Measurements from ENCODE around the gene VPS39.

The VPS39 gene

DNA sequence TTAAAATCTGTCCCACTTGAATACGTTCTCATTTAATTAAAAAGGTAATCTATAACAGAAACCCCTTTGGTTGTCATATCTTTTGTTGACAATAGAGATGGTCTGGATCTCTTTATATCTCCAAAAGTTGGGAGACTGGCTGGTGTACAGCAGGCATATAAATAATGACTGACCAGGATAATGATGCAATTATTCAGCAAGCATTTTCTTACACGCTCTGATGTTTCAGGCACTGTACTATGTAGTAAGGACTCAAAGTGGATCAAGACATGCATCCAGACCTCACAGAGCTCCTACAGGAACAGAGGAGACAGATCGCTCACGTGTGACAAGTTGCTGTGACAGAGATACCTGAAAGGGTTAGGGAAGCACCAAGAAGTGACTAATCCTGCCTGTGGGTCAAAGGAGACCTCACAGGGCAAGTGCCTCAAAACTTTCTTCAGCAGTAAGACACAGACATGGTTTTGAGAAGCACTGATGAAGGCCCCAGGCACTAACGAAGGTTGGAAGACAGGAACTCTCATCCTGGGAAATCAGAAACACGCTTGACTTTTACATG, 25.7 kb downstream of the VPS39 start:
- peaks cover 100% of the 10 kb centered on the region for H3K36me3 Mint-ChIP-seq
- no peaks in the 10 kb centered on the region for H3K9me3 Mint-ChIP-seq
- H3K4me3 Mint-ChIP-seq = no peak overlapping the region
- no peaks in the 10 kb centered on the region for H3K4me1 Mint-ChIP-seq
- DNase-seq (ENCODE audit: low spot score in 2 of 2) (no peak), ATAC-seq (no peak)
- H3K27ac Mint-ChIP-seq = peak overlapping the region; percentile 60

DNA sequence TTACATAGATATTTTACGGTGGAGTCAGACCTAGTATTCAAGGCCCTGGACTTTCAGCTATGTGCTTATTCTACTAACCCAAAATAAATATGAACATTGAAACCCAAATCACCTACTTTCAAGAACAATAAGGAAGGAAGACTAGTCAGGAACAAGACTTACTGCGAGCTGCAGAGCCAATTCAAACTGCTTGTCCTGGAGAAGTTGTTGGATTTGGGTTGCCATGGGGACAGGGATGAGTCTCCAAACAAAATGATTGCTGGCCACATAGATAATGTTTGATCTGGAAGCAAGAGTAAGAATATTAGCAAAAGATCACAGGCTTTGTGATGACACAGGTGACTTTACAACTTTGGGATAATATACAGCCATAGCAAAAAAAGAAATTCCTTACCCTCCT, 30.0 kb downstream of the VPS39 start:
- peaks cover 100% of the 10 kb centered on the region for H3K36me3 Mint-ChIP-seq
- no peak overlapping the region for H3K4me3 Mint-ChIP-seq
- no peaks in the 10 kb centered on the region for H3K9me3 Mint-ChIP-seq
- H3K4me1 Mint-ChIP-seq = no peaks in the 10 kb centered on the region
- ATAC-seq (no peak), DNase-seq (ENCODE audit: low spot score in 2 of 2) (no peak)
- H3K27ac Mint-ChIP-seq = peak overlapping the region; percentile 17

DNA sequence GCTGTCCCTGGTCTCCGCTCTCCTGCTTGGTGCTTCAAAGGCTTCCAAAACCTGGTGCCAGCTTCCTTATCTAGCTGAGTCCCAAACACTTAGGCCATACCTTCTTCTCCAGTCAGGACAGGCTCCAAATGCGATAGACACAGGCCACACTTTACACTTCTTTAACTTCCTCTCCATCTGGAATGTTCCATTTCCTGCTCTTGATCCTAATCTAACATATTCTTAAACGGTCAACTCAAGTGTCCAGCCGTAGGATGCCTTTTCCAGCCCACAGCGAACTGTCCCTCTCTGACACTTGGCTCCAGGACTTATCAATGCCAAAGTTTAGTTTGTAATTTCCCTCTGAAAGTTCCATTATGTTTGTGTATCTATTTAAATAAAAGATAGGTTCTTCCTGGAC, 32.4 kb downstream of the VPS39 start:
- H3K9me3 Mint-ChIP-seq = no peaks in the 10 kb centered on the region
- peaks cover 100% of the 10 kb centered on the region for H3K36me3 Mint-ChIP-seq
- DNase-seq (ENCODE audit: low spot score in 2 of 2) (no peak), ATAC-seq (no peak)
- peaks cover 7% of the 10 kb centered on the region for H3K4me1 Mint-ChIP-seq
- H3K4me3 Mint-ChIP-seq = no peak overlapping the region
- H3K27ac Mint-ChIP-seq = peak overlapping the region; percentile 4

DNA sequence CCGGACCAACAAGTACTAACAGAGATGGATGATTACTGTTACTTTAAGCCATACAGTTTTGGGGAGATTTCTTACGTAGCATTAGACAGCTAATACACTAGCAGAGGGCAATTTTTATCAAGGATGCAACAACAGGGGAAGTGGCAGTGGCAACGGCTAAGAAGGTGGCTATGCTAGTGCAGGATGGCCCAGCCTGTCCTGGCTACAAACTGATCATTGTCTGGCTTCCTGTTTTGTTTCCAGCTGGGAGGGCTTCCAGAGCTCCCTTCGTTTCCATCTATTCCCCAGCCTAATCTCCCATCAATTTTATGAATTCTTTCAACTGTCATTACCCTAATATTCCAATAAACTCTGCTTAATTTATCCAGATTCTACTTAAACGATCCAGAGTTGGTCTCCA, 35.6 kb downstream of the VPS39 start:
- Mint-ChIP-seq H3K36me3 (peaks cover 100% of the 10 kb centered on the region), H3K9me3 (no peaks in the 10 kb centered on the region), H3K4me1 (peaks cover 7% of the 10 kb centered on the region), H3K27ac (peak overlapping the region; percentile 20), H3K4me3 (no peak overlapping the region)
- ATAC-seq = no peak
- DNase-seq (ENCODE audit: low spot score in 2 of 2) = no peak

DNA sequence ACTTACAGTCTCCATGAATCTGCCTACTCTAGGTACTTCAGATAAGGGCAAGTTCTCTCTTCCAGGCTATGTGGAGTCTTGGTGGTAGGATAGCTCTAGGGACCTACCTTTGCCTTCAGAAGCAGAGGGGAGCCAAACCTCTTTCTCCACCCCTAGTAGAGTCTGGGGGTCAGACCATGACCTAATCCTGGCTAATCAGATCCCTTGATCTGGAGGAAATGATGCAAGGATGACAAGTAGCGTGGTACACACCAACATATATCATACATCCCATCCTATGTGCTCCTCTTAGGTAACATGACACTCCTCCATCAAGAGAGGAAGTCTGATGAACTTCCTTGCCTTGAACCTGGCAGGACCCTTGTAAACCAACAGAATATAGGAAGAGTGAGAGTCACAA, 36.3 kb downstream of the VPS39 start:
- H3K27ac Mint-ChIP-seq = peak overlapping the region; percentile 20
- peaks cover 100% of the 10 kb centered on the region for H3K36me3 Mint-ChIP-seq
- H3K9me3 Mint-ChIP-seq = no peaks in the 10 kb centered on the region
- no peak for ATAC-seq
- no peak for DNase-seq (ENCODE audit: low spot score in 2 of 2)
- H3K4me3 Mint-ChIP-seq = no peak overlapping the region
- H3K4me1 Mint-ChIP-seq = peaks cover 7% of the 10 kb centered on the region

GRCh38 chr15:42171122-42171521, 37.0 kb downstream of the VPS39 start:
- Mint-ChIP-seq H3K9me3 (no peaks in the 10 kb centered on the region), H3K4me1 (peaks cover 7% of the 10 kb centered on the region), H3K4me3 (no peak overlapping the region), H3K36me3 (peaks cover 100% of the 10 kb centered on the region), H3K27ac (peak overlapping the region; percentile 20)
- ATAC-seq (no peak), DNase-seq (ENCODE audit: low spot score in 2 of 2) (no peak)

DNA sequence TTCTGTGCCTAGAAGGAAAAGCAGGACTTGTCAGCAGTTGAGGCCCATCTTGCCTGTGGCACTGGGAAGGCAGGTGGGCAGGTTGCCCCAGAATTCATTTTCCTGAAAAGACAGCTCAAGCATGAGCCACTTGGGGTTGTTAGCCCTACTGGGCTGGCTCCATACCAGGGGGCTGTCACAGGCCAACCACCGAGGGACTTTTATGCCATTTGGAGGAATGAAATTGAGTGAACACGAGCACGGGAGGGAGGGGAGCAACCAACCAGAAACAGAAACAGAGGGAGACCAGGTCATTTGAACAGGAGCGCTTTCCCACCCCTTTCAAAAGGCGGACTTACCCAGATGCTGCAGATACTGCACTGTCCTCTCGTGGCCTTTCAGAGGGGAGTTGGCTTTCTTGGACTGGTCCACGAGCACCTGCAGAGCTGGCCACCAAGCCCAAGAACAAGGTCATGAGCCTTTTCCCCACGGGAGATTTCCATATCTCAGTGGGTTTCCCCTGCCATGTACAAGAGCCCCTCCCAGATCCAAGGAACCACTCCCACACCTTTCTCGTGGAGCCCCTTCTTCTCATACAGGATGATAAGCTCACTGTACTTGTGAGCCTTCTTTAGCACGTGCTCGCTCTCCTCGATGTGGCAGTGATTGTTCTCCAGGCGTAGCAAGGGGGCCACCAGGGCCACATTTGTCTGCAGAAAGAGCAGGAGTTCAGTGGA, 41.7 kb downstream of the VPS39 start:
- ATAC-seq = no peak
- Mint-ChIP-seq H3K4me1 (peaks cover 2% of the 10 kb centered on the region), H3K27ac (peak overlapping the region; percentile 65), H3K36me3 (peaks cover 100% of the 10 kb centered on the region), H3K9me3 (no peaks in the 10 kb centered on the region), H3K4me3 (no peak overlapping the region)
- no peak for DNase-seq (ENCODE audit: low spot score in 2 of 2)

DNA sequence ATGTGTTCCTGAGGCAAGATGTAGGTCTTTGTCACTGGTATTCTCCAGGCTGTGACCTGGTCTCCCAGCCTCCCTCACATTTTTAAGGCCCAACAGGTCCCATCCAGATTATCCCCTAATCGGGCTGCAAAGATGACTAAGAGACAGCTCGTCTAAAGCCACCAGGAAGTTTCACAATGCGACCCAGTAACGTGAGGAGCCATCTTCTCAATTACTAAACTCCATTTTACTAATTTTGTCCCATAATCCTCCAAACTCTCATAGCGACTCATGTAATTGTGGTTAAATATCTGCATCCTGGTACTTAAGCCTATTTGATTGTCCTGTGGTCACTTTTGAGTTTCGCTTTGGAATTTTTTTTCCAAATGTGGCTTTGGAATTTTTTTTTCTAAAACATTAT, 43.0 kb downstream of the VPS39 start:
- Mint-ChIP-seq H3K4me1 (no peaks in the 10 kb centered on the region), H3K36me3 (peaks cover 100% of the 10 kb centered on the region), H3K4me3 (no peak overlapping the region), H3K27ac (peak overlapping the region; percentile 20), H3K9me3 (no peaks in the 10 kb centered on the region)
- DNase-seq (ENCODE audit: low spot score in 2 of 2) (no peak), ATAC-seq (no peak)

GRCh38 chr15:42163947-42164550, 44.1 kb downstream of the VPS39 start:
- ATAC-seq (no peak), DNase-seq (ENCODE audit: low spot score in 2 of 2) (no peak)
- H3K36me3 Mint-ChIP-seq = peaks cover 95% of the 10 kb centered on the region
- H3K4me3 Mint-ChIP-seq = no peak overlapping the region
- H3K27ac Mint-ChIP-seq = peak overlapping the region; percentile 20
- H3K4me1 Mint-ChIP-seq = no peaks in the 10 kb centered on the region
- H3K9me3 Mint-ChIP-seq = no peaks in the 10 kb centered on the region

DNA sequence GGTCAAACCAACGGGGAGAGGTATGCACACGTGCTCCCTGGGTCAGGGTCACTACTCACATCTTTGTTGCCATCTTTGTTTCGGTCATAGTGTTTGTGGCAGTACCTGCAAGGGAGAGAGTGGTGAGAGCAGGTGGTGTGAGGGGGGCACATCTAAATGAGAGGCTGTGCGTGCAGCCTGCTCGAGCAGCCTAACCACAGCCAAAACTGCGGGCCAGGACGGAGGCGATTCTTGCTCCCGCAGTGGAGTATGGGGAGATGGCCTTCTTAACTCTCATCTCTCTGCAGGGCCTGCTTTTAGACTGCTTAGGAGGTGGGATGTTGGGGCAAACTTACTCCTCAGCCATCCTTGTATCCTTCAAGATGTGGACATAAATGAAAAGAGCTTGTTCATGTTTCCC, 44.8 kb downstream of the VPS39 start:
- Mint-ChIP-seq H3K9me3 (no peaks in the 10 kb centered on the region), H3K36me3 (peaks cover 87% of the 10 kb centered on the region), H3K4me3 (no peak overlapping the region), H3K4me1 (no peaks in the 10 kb centered on the region), H3K27ac (no peak overlapping the region)
- DNase-seq (ENCODE audit: low spot score in 2 of 2) (no peak), ATAC-seq (no peak)

DNA sequence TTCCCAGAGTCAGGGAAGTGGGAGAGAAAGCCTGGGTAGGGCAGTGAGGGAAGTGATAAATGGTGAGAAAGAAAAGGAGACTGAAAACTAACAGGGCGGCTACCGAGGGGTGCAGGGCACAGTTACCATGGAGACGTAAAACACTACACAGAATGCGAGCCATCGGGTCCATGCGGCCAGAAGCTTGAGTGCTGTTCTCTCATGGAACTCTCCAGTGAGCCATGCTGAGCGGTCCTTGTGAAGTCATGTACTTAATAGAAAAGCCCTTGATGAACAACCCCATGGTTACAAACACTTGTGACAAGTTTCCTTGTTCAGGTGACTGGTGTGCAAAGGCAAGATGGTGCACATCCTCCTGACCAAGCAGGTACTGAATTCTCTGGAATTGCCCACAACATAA, 48.0 kb downstream of the VPS39 start:
- no peak for DNase-seq (ENCODE audit: low spot score in 2 of 2)
- H3K27ac Mint-ChIP-seq = no peak overlapping the region
- H3K4me1 Mint-ChIP-seq = no peaks in the 10 kb centered on the region
- no peaks in the 10 kb centered on the region for H3K9me3 Mint-ChIP-seq
- no peak overlapping the region for H3K4me3 Mint-ChIP-seq
- peaks cover 55% of the 10 kb centered on the region for H3K36me3 Mint-ChIP-seq
- ATAC-seq = no peak

DNA sequence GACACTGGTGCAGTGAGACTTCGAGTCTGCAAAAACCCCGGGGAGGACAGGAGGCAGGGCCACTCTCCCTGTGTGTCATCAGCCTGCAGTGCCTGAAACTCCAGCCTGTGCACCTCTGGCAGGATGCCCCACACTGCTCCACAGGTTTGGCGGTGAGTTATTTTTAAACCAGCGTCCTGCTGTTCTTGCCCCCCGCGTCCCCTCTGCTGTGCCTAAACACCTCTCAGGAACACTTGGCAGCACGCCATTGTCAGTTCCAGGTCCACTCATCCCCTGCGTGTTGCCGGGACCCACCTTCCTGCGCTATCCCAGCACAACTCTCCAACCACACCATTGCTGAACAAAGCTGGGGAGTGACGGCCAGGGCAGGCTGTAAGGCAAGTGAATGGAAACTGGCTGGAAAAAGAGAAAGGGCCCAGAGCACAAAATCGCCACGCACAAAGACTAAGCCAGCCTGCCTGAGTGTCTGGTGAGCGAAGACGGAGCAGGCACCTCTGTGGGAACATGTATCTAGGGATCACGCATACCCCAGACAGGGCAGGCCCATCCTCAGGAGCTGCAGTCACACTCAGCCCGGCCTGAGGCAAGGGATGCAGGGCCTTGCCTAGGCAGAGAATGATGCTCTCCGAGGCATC, 48.6 kb downstream of the VPS39 start:
- H3K27ac Mint-ChIP-seq = peak overlapping the region; percentile 12
- no peak for DNase-seq (ENCODE audit: low spot score in 2 of 2)
- H3K4me1 Mint-ChIP-seq = no peaks in the 10 kb centered on the region
- H3K36me3 Mint-ChIP-seq = peaks cover 49% of the 10 kb centered on the region
- ATAC-seq = no peak
- H3K4me3 Mint-ChIP-seq = no peak overlapping the region
- no peaks in the 10 kb centered on the region for H3K9me3 Mint-ChIP-seq

DNA sequence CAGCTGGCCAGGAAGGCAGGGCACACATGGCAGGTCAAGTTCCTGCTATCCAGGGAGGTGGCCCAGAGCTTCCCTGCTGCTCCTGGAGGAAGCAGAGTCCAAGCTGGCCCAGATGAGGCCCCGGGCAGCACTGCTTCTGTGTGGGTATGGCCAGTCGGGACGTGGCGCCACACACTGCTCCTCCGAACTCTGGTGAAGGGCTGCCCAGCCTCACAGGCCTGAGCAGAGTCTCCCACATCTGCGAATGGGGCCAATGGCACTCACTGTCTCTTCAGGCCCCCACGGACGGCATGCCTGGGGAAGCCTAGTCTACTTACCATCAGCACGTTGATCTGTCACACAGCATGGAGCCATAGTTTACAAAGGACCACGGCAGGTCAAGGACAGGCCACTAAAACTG, 49.2 kb downstream of the VPS39 start:
- DNase-seq (ENCODE audit: low spot score in 2 of 2) = no peak
- ATAC-seq = no peak
- no peak overlapping the region for H3K27ac Mint-ChIP-seq

GRCh38 chr15:42157981-42158765, 49.9 kb downstream of the VPS39 start:
- H3K36me3 Mint-ChIP-seq = peaks cover 36% of the 10 kb centered on the region
- no peak overlapping the region for H3K27ac Mint-ChIP-seq
- DNase-seq (ENCODE audit: low spot score in 2 of 2) (no peak), ATAC-seq (no peak)
- no peaks in the 10 kb centered on the region for H3K9me3 Mint-ChIP-seq
- no peaks in the 10 kb centered on the region for H3K4me1 Mint-ChIP-seq
- no peak overlapping the region for H3K4me3 Mint-ChIP-seq

More for the DNA sequence above, 49.2 kb downstream of the VPS39 start:
- Mint-ChIP-seq H3K36me3 (peaks cover 44% of the 10 kb centered on the region), H3K9me3 (no peaks in the 10 kb centered on the region), H3K4me1 (no peaks in the 10 kb centered on the region), H3K4me3 (no peak overlapping the region)

- no peak overlapping the region for H3K27ac Mint-ChIP-seq
- DNase-seq (ENCODE audit: low spot score in 2 of 2) = no peak
- H3K4me3 Mint-ChIP-seq = no peak overlapping the region
- H3K9me3 Mint-ChIP-seq = no peaks in the 10 kb centered on the region
- H3K36me3 Mint-ChIP-seq = peaks cover 28% of the 10 kb centered on the region
- ATAC-seq = no peak
- H3K4me1 Mint-ChIP-seq = no peaks in the 10 kb centered on the region
These were observed 50.7 kb downstream of the VPS39 start for GRCh38 chr15:42157381-42157780.
